ENCODE measurements around the gene TMSB15B.
A peak's percentile ranks its signal among the peaks of the same experiment; 100 is the strongest.
"Not testable (repeated sequence)": the region's sequence is repeated elsewhere in the genome, so short reads cannot be mapped to it uniquely, and the experiment has no call there.

TMSB15B gene

DNA sequence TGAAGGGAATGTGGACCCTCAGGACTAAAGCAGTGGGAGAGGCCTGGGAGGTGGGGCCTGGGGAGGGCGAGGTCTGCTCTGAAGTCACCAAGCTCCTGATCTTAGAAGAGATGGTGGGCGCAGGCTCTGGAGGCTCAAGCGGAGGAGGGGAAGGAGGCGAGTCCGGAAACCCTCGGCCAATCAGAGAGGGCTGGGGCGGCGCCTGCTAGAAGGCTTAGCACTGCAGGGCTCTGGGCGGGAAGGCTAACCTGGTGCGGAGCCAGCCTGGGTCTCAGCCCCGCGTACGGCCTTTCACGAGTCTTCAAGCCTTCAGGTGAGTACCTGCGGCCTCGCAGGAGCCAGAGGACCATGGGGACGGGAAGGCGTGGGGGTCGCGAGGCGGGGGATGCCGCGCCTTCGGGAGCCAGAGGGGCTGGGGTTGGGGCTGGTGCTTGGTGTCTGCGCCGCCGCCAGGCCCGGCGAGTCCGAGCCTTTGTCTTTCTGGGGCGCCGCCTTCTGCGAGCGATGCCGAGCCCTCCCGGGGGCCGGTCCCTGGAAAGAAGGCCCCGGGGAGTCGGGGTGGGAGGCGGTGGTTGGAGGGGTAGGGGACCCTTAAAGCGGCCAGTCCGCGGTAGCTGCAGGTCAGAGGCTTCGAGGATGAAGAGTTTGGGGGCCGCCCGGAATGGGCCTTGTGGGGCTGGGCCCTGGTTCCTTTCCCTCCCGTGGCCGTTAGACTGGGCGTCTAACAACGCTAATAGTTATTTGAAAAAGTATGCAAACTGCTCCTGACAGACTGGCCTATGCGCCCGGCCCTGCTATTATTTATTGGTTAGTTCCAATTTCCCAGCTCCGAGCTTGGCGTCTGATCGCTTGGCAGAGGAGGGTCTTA lies at the start of gene TMSB15B:
Gene TMSB15B, plus strand, starts transcription at position 217 of the 868 bp plus-strand sequence.
- not testable (repeated sequence) for DNase-seq

DNA sequence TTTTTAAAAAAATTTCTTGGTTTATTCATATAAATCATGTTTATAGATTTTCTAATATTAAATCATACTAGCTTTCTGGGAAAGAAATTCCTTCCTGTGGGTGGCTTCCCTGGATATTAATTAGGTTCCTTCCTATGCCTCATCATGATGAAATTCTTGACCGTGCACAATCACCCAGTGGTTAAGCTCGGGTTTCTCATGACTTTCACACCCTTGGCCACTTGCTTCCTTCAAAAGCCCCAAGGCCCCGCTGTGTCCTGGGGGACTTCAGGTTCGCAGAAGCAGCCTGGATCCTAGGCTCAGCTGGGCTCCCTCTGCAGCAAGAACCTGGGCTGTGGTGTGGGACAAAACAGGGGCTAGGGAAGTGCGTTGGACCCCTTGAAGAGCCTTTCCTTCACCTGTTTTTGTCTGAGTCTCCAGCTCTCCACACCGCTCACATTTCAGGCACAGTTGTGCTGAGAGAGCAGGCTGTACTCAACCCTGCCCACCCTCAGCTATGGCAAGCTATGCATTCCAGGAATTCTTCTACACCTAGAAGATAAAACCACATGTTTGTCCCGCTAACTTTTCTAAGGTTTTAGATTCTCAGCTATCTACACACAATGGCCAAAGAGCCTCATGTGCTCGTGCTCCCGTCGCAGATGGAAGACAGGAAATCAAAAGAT lies 48.9 kb upstream of the TMSB15B start:
- DNase-seq = no peak

DNA sequence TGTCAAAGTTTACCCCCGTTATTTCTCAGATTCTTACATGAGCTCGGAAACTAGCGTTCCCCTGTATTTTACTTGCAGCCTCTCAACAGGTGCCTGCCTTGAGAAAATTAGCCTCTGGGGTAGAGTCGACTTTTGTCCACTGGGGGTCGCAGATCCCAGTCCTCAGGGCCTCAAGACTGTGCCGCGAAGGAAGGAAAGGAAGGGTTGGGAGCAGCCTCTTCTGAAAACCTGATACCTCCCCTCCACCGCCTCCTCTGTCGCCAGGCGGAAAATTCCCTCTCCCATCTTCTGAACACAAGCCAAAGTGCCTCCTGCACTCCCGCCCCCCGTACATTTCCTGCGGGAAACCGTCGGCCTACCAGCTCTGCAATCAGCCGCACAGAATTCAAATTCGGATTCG lies 44.4 kb upstream of the TMSB15B start:
- peak; percentile 55 for DNase-seq

DNA sequence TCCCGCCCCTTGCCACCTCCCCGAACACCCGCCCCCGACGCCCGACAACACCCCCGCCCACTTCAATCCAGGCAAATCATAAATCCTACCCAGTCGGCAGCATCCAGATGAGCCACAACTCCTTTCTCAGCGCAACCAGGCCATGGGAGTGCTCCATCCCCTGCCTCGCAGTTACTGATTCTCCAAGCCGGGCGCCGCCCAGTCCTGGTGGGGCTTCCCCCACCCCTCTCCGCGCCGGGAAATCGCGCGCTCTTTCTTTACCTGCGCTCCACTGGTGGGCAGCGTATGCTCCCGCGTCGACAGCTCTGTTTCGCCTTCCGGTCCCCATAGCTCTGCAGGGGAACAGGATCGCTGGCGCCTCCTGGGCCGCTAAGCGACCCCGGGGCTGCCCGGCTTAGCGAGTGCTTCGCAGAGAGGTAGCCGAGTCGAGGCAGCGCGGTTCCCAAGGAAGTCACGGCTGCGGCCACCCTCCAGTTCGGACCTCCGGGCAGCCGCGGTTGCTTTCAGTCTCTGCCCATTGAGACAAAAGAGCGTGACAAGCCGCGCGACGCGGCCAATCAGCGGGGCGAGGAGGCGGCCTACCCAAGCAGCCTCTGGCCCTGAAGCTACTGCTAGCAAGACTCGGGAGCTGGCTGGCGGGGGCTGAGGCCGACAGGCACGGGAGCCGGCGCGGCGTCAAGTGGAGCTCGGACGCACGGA lies 43.7 kb upstream of the TMSB15B start:
- peak; percentile 62 for DNase-seq

DNA sequence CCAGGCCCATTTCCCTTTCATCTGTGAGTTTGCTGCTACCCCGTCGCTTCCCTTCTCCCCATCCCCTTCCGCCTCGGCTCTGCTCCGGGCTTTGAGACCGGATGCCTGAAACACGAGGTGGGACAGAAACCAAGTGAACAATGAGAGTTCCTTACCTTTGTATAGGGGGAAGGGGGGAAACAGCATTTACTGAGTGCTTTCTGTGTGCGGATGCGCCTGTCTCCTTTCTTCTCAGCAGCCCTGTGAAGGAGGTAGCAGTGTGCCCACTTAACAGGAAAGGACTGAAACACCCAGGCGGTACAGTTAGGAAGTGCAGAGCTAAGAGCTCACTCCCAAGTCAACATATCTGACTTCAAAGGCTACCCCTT lies 43.2 kb upstream of the TMSB15B start:
- DNase-seq = peak; percentile 27

DNA sequence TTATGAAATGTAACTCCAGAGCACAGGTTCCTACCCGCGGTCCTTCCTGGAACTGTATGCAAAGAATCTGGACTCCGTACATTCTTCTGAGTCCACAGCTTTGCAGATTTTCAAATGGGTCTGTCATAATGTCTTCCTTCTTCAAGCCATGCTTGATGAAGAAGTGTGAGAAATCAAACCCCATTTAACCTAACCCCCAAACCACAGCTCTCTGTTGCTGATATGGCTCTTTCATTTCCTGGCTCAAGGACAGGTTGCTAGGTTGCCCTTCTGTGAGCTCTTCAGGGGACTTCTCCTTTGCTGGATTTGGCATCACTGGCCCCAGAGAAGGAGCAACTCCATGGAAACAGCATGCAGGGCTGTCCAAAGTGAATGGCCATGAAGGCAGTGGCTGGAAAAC lies 41.9 kb upstream of the TMSB15B start:
- not testable (repeated sequence) for DNase-seq

DNA sequence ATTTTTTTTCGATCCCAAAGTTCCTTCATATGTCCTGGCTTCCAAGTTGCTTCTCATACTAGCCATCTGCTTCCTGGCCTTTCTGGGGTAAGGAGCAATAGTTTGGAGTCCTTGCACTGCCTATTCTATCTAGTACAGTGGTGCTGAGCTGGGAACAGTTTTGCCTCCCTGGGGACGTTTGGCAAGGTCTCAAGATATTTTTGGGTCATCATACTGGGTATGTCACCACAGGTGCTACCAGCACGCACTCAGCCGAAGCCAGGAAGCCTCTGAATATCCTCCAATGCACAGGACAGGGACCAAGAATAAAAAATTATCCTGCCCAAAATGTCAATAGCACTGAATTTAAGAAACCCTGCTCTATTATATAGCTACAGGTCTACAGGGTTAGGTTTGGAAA lies 35.4 kb upstream of the TMSB15B start:
- no peak for DNase-seq

DNA sequence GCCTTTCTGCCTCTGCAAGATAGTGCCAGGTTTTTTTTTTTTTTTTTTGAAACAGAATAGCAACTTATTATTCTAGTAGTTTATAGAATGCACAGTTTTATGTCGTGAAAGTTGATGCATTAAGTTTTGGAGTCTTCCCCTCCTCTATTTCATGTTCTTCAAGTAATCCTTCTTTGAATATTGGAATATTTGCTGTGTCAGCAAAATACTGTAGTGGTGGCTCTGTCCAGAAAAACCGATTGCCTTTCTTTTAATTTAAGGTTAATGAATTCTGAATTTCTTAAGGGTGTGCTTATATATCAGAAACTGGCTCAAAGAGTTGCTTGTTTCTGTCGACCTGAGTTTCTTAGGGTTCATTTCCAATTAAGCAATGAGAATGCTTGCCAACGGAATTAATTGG lies 34.8 kb upstream of the TMSB15B start:
- DNase-seq = no peak

DNA sequence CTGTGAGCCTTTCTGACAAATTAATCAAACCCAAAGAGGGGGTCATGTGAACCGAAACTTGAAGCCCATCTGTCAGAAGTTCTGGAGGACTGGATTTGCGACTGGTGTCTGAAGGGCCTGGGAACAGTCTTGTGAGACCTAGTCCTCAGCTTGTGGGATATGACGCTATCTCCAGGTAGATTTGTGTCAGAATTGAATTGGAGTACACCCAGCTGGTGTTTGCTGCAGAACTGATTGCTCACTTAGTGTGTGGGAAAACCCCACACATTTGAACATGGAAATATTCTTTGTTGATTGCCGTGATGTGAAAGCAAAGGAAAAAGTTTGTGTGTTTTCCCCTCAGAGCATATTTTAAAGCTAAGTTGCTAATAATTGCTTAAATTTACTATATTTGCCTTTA lies 30.3 kb upstream of the TMSB15B start:
- no peak for DNase-seq

DNA sequence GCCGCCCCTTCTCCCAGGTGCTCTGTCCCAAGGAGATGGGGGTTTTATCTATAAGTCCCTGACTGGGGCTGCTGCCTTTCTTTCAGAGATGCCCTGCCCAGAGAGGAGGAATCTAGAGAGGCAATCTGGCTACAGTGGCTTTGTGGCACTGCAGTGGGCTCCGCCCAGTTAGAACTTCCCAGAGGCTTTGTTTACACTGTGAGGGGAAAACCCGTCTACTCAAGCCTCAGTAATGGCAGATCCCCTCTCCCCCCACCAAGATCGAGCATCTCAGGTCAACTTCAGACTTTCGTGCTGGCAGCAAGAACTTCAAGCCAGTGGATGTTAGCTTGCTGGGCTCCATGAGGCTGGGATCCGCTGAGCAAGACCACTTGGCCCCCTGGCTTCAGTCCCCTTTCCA lies 22.2 kb upstream of the TMSB15B start:
- DNase-seq = not testable (repeated sequence)

DNA sequence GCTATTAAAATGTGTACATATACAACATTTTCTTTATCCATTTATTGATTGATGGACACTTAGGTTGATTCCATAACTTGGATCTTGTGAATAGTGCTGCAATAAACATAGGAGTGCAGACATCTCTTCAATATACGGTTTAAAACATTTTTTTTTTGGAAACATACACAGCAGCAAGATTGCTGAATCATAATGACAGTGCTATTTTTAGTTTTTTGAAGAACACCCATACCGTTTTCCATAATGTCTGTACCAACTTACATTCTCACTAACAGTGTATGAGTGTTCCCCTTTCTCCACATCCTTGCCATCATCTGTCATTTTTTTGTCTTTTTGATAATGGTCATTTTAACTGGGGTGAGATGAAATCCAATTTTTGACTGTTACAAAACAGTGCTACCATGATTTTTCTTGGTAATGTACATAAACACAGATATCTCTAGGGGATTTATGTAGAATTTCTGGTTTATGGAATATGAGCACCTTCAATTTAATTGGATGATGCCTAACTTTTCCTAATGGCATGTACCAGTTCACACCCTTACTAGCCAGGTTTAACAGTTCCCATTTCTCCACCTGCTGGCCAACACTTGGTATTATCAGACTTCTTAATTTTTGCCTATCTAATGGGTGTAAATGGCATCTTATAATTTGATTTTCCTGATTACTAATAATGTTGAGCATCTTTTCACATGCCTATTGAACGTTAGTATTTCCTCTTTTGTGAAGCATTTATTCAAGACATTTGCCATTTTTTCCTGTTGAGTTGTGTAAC lies 21.0 kb upstream of the TMSB15B start:
- DNase-seq = no peak

DNA sequence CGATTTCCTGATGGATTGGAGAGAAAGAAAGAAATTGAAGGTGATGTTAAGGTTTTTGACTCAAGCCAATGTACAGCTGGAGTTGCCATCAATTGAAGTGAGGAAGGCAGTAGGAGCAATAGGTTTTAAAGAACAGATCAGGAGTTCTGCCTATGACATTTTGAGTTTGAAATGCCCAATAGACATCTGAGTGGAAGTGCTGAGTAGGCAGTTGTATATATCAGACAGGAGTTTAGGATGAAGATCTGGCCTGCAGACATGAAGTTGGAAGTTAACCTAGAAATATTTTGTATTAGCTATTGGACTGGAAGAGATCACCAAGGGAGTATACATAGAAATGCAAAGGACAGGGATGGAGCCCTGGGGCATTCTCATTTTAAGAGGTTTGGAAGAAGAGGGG lies 12.9 kb upstream of the TMSB15B start:
- DNase-seq = no peak

DNA sequence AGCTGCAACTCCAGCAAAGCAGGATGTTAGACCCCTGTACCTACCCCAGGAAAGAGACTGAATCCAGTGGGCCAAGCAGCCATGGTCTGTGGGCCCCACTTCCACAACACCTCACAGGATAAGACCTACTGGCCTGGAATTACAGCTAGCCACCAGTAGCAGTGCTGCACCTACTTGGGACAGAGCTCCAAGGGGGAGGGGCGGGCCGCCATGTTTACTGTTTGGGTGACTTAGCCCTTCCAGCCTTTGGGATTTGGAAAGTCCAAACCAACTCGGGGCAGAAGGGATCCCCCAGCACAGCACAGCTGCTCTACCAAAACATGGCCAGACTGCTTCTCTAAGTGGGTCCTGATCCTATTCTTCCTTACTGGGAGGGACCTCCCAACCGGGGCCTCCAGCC lies 9.1 kb upstream of the TMSB15B start:
- no peak for DNase-seq

DNA sequence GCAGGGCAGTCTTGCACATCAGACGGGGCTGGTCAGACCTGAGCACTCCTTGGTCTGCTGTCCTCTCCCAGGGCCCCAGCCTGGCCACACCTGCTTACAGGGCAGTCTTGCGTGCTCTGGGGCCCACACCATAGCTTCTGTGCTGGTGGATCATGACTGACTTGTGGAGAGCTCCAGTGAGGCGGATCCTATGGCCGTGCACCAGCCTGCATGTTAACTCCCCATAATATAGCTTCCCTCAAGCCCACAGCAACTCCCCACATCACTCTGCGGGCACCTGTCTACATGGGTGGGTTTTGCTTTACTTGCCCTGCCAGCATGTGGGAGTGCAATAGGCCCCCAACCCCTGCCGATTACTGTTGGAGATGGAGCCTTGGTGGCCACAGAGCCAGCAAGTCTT lies 8.2 kb upstream of the TMSB15B start:
- no peak for DNase-seq

DNA sequence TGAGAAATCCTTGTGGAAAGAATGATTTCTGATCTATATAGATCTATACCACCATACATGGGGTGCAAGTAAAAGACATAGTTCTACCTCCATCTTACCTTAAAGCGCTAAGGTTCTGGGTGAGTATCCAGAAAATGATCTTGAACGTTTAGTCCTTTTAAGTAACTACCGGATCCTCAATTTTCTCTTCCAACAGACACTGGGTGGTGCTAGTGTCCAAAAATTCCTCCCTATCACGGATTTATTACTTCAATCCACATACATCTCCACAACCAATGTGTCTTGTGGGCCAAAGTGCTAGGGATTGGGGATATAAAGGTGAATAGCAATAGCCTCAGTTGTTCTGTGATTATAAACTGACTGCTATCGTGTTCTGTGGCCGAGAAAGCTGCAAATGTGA lies 1.8 kb upstream of the TMSB15B start:
- DNase-seq = not testable (repeated sequence)

DNA sequence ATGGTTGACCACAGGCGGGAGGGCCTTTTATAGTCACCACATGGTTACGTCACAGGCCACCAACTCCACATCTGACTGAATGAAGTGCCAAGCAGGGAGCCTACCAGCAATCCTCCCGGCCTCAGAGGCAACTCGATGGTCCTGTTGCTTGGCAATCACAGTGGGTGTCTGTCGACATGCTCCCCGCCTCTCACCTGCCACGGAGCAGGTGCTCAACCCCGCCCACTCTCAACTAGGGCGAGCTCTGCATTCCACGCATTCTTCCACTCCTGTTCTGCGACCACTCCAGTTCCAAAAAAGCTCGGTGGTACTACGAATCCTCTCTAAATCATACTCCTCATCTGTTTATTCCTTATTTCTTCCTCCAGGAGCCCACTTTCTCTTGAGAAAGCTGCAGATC lies 21.1 kb downstream of the TMSB15B start:
- not testable (repeated sequence) for DNase-seq

DNA sequence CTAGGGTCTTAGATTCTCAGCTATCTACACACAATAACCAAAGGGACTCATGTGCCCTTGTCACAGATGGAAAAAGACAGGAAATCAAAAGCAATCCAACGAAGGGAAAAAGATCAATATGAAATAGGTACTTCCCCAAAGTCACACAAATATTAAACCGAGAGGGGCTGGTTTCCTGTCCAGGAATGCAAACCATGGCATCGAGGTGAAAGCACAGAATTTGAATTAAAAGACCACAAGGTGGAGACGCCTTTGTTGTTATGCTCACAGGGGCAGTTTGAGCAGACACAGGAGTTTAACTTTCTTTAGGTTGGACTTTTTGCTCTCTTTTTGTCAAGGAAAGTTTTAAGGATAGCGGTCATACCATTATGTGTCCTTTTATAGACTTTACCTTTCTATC lies 36.8 kb downstream of the TMSB15B start:
- no peak for DNase-seq

DNA sequence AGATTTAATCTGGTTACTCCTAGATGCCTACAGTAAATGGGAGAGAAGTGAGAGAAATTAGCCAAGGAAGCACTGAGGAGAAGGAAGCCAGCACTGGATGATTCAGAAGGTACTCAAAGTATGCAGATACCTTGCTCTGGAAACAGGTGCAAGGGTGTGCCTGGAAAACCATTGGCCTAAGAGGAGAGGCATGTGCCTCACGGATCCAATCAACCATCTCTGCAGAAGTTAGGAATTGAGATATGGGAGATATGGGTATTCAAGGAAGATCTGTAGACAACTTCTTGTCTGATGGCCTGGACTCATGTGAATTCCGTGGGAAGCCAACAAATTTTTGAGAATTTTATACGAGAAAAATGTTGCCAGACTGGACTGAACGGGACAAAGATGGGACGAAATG lies 46.4 kb downstream of the TMSB15B start:
- DNase-seq = no peak

DNA sequence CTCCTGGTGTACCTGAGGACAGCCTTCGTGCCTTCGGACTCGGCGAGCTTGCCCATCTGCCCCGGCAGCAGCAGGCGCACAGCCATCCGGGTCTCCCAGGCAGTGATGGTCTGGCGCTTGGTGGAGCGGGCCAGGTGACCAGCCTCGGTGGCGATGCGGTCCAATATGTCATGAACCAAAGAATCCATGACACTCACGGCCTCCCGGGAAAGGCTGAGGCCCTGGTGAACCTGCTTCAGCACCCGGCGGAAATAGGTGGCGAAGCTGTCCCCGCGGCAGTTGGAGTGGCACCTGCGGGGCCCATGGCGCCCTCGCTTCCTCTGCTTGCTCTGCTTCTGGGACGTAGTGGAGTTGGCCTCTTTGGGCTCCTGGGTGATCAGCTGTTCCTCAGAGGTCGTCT lies 50.7 kb downstream of the TMSB15B start:
- DNase-seq = no peak

DNA sequence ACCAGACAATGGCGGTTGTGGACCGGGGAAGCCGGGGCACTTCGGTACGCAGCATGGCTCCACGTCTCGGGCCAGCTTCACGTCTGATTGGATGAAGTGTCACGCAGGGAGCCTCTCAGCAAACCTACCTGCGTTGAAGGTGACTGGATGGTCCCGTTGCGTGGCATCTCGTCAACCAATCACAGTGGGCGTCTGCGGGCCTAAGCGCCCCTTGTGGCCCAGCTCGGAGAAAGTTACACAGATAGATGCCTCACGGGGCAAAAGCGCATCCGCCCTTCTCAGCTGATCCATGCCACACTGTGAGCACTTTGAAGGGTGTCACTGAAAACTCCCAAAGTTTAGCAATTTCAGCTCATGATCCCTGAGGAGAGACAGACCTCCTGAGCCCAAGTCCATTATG lies 51.2 kb downstream of the TMSB15B start, which contains the start of gene H2BW1:
Gene H2BW1, minus strand, starts transcription at position 103 of the 400 bp plus-strand sequence. CDS start 132 bp downstream, outside the sequence.
- no peak for DNase-seq

DNA sequence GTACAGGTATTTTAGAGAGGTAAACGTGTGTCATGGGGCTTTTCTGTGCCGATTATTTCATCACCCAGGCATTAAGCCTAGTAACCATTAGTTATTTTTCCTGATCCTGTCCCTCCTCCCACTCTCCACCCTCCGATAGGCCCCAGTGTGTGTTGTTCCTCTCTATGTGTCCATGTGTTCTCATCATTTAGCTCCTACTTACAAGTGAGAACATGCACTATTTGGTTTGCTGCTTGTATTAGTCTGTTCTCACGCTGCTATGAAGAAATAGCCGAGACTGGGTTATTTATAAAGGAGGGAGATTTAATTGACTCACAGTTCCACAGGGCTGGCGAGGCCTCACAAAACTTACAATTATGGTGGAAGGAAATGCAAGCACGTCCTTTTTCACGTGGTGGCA lies 53.1 kb downstream of the TMSB15B start:
- DNase-seq = not testable (repeated sequence)
